ENCODE measurements around the gene KCNK18.
A peak's percentile ranks its signal among the peaks of the same experiment; 100 is the strongest.
"Not testable (repeated sequence)": the region's sequence is repeated elsewhere in the genome, so short reads cannot be mapped to it uniquely, and the experiment has no call there.

The KCNK18 gene

DNA sequence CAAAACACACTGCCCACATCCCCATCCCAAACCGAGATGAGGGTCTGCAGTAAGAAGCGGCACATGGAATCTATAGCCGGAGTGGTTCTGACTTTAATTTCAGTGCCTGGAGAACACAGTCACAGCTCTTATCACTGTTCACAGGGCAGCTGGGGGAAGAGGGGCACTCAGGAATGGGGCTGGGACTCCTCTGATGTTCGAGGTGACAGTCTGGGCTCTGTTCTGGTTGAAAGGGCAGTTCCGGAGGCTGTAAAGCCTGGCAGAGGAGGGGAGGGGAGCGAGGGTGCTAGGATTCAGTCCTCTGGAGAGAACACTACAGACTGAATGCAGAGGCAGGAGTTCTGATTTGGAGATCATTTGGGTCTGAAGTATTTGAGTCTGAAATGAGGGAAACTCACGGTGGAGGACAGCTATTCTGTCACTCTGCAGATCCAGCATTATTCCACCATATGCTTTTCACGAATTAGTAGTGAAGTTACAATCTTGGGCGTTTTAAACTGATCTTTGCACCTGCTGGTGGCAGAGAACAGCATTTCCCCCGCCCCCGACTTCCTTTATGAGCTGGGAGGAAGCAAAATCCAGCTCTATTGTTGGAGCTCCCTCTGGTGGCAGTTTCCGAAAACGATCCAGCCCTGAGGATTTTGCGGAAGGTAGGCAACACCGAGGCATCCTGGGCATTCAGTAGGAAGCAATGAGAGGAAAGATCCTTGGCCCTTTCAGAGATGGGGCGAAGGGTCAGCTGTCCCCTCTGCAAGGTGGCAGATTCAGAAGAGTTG lies 22.7 kb upstream of the KCNK18 start:
- peak; percentile 22 for DNase-seq

DNA sequence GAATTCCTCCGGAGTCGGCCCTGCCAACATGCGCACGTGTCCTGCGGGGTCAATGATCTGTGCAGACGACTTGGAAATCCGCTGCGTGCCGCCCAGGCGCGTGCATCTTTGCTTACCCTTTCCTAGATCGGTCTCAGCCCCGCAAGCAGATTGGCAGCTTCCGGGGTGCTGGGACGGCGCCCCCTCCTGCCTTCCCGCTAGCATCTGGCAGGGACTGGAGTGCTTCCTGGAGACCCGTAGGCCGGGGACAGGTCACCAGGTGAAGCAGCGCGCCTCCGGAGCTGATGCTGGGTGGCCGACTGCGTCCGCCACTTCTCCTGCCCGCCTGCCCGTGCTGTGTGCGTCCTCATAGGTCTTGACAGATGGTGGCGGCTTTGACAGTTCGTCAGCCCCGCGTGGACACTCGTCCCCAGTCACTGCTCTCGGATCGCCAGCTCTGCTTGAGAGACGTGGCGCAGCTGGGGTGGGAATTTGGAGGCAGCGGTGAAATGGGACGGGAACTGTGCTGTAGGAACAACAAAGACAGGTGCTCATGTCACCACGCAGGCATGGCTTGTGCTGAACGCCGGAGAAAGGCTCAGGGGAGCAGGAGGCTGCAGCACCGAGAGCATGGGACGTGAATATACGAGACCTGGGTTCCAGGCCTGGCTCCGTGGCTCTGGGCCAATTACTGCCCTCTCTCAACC lies 21.9 kb upstream of the KCNK18 start:
- no peak for DNase-seq

GRCh38 chr10:117175901-117176534 lies 21.3 kb upstream of the KCNK18 start:
- no peak for DNase-seq

GRCh38 chr10:117178190-117178589 lies 19.1 kb upstream of the KCNK18 start:
- DNase-seq = no peak

- no peak for DNase-seq
Observed at GRCh38 chr10:117184296-117184695, 13.0 kb upstream of the KCNK18 start.

- DNase-seq = no peak
Observed at GRCh38 chr10:117184821-117185220, 12.5 kb upstream of the KCNK18 start.

- DNase-seq = not testable (repeated sequence)
Observed at GRCh38 chr10:117185817-117186216, 11.5 kb upstream of the KCNK18 start.

GRCh38 chr10:117186832-117187615 lies 10.3 kb upstream of the KCNK18 start:
- no peak for DNase-seq

DNA sequence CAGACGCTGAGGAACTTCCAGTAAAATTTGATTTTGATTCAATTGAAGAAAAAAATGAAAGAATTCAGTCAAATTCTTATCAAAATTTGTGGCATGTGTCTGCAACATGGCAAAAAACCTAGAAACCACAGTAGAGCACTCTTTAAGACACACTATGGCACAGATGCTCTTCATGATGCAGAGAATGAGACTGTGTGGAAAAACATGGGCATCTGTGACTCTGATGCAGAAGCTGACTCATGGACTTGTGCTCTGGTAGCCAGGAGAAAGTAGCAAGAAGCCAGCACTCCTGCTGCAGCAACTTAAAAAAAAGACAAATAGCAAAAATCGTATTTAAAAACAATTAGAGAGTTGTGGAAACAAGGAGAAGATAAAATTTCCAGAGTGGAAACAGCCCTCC lies 8.9 kb upstream of the KCNK18 start:
- no peak for DNase-seq

DNA sequence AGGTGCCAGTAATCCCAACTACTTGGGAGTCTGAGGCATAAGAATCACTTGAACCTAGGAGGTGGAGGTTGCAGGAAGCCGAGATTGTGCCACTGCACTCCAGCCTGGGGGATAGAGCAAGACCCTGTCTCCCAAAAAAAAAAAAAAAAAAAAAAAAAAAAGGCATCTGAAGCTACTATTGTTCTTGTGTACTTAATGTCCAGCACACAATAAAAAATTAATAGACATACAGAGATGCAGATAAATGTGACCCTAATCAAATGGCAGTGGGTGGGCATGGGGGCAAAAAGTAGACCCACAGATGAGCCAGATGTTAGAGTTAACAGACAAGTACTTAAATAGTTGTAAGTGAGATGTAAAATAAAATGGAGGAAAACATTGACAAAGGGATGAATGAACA lies 7.7 kb upstream of the KCNK18 start:
- no peak for DNase-seq

- no peak for DNase-seq
Observed at GRCh38 chr10:117198088-117198487, 799 bp downstream of the KCNK18 start.

DNA sequence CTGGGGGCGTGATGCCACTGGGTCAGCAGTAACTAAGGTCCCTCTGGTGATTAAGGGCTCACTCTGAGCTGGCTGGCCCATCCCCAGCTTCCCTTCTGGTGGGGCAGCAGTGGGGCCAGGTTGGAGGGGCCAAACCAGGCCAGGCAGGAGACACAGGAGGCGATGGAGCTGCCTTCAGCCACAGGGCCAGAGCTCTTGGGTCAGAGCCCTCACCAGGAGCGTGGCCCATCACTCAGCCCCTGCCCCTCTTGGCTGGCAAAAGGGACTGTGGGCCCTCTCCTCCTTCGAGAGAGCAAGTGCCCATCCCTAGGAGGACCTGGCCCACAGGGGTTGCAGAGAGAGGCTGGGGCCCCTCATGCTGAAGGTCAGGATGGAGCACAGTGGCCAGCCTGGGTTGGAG lies 4.5 kb downstream of the KCNK18 start:
- no peak for DNase-seq

GRCh38 chr10:117204316-117204715 lies 7.0 kb downstream of the KCNK18 start:
- DNase-seq = no peak

DNA sequence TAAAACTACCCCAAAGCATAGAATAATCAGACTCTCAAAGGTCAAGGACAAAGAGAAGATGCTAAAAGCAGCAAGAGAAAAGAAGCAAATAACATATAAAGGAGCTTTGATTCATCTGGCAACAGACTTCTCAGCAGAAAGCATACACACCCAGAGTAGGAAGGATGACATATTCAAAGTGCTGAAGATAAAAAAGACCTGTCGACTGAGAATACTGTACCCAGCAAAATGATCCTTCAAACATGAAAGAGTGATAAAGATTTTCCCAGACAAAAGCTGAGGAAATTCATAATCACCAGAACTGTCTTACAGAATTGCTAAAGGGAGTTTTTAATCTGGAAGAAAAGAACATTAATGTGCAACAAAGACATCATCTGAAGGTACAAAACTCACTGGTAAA lies 14.9 kb downstream of the KCNK18 start:
- no peak for DNase-seq

DNA sequence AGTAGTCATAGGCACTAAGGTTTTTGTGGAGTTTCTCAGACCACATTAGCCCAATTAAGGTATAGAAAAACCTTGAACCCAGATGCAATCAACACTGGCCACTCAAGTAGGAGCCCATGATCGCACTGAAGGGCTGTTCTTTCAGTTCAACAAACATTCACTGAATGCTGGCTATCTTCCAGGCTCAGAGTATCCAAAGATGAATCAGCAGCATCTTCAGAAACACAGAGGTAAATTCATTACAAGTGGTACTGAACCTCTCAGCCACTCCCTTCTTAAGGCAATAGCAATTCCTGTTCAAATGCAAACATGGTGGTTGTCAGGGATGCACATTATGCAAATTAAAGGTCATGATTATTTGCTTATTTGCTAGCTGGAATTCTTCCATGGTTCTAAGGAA lies 17.1 kb downstream of the KCNK18 start:
- no peak for DNase-seq

- no peak for DNase-seq
Observed at GRCh38 chr10:117215079-117215478, 17.8 kb downstream of the KCNK18 start.

DNA sequence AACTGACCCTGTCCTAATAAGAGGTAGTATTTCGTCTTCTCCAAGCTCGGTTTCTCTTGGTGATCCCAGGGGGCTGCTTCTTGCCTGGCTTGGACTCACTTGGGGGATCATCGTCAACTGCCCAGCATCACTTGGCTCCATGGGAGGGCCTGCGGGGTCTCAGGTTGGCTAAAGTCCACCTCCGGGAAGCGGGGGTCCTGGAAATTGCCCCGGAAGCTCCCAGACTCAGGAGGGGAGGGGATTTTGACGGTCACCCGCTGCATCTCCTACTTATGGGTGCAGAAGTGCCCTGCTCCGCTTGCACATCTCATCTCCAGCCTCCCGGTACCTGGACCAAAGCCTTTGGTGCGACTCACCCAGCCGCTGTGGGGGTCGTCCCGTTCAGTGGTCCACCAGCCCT lies 18.7 kb downstream of the KCNK18 start:
- DNase-seq = no peak

- DNase-seq = no peak
Observed at GRCh38 chr10:117216611-117217195, 19.4 kb downstream of the KCNK18 start.

- DNase-seq = no peak
Observed at GRCh38 chr10:117217196-117217761, 20.0 kb downstream of the KCNK18 start.

DNA sequence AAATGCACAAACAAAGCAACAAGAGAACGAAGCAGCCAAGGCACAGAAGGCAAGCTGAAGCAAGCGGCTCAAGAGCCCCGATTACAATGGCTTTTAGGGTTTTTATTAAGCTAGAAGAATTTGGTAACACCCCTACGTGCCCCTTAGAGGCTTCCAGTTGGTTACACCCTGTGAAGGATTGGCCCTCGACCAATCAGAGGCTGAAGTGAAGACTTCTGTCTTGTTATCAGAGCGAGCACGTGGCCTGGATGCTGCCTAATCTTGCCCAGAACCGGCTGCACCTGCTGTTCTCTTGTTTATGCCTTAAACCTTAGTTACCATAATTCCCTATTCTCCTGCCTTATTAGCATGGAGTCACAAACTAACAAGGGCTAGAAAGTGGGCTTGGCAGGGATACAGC lies 21.4 kb downstream of the KCNK18 start:
- no peak for DNase-seq

DNA sequence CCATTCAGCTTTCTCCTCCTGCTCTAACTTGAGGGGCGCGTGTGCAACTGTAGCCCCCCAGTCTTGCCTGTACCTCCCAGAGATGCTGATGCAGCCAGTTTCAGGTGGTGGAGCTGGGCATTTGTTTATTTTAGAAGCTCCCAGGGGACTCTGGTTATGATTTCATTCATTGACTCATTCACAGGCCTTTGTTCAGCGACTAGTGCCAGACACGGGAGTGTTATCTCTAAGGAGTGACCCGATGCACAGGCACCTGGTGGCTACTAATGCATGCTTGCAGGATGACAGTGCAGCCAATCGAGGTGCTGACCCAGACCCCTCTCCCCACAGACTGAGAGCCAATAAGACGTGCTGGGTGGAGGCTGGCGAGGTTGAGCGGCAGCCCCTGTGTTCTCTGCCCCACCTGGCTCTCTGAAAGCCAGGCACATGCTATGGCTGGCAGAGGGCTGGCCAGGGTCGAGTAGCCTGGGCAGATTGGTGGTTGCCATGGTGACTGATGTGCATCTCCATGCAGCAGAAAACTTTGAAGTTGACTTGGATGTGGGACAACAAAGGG lies 23.9 kb downstream of the KCNK18 start:
- peak; percentile 11 for DNase-seq

DNA sequence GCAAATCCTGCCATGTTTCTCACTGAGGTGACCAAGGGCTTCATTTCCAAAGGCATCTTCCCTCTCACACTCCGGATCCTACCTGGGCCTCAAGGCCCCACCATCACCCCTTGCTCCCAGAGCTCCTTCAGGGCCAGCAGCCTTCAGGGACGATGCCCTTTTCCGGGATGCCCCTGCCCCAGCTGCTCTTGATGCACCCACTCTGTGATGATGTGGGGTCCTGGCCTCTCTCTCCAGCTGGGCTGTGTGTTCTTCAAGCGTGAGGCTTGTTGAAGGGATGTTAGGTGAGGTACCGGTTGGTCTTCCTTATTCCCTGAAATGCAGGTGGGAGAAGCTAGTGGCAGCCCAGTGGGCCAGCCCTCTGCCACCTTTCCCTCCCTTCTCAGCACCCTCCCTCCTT lies 25.3 kb downstream of the KCNK18 start:
- DNase-seq = no peak

Measured in GOT3 (cell line).